Measurements from ENCODE around the gene PLA2G2E. TPM values are rescaled to one million over a fixed set of nuclear protein-coding genes. Genes with fewer than 3 reads are reported as not detected.

PLA2G2E gene
- total and polyA plus RNA-seq, 4 donors = not detected

DNA sequence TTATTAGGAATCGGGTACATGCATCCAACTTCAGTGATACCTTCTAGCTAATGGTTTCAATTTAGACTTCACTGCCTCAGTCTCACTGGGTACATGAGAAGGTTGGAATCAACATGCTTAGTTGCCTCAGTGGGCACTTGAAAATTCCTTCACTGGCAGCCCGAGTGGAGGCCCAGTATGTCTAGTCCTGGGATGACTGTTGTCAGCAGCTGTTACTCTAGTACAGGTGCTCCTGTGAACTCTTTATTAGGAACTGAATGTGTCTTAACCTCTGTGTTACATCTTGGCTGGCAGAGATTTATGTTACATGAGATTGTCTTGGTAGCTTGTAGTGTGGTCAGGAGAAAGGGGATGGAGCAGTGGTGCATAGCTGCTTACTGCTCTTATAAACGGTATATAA, 13.4 kb downstream of the PLA2G2E start:
- no peaks in the 10 kb centered on the region for H3K27me3 ChIP-seq (ENCODE audit: control insufficient read depth in 3 of 3, insufficient read depth in 3 of 3, low read length in 2 of 3)
- no peak overlapping the region for H3K9ac ChIP-seq (ENCODE audit: insufficient read depth in 1 of 2, low read length in 2 of 2)
- no peak overlapping the region for H3K27ac ChIP-seq (ENCODE audit: low read depth in 1 of 2, low read length in 1 of 2)
- no peak for DNase-seq
- ATAC-seq (ENCODE audit: insufficient read depth, low FRiP score) = no peak
- no peaks in the 10 kb centered on the region for H3K9me3 ChIP-seq (ENCODE audit: control insufficient read depth in 4 of 4, insufficient read depth in 3 of 4, low read length in 3 of 4)
- 91 to 99% methylated on average over 3 of the region's 3 CpGs for WGBS, 2 donors
- H3K4me3 ChIP-seq = no peak overlapping the region
- H3K4me1 ChIP-seq (ENCODE audit: control insufficient read depth in 5 of 5, insufficient read depth in 5 of 5, low read length in 5 of 5) = no peaks in the 10 kb centered on the region
- peaks cover 21 to 51% (median 31%) of the 10 kb centered on the region in 4 donors for H3K36me3 ChIP-seq (ENCODE audit: control insufficient read depth in 4 of 4, insufficient read depth in 4 of 4, low read length in 4 of 4)
- TF ChIP-seq CTCF (IDR thresholded peaks at IDR 0.05; ENCODE audit: control extremely low read depth, extremely low read depth) = no peak

GRCh38 chr1:19909392-19909791, 14.0 kb downstream of the PLA2G2E start:
- ATAC-seq (ENCODE audit: insufficient read depth, low FRiP score) = no peak
- 92% methylated on average over 5 of the region's 5 CpGs for WGBS, 2 donors
- no peak for TF ChIP-seq CTCF (IDR thresholded peaks at IDR 0.05; ENCODE audit: control extremely low read depth, extremely low read depth)

DNA sequence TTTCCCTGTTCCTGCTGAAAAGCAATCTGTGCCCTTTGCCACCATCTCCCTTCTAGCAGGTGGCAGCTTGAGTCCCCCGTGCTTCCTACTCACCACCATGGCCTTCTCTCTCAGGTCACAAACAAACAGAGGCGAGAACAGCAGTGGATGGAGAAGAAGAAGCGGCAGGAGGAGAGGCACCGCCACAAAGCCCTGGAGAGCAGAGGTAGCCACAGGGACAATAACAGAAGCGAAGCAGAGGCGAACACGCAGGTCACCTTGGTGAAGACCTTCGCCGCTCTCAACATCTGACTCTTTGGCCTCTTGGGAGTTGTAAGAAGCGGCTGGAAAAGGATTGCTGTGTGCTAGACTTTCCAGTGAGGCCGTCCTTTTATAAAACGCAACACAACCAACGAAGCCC, 16.0 kb downstream of the PLA2G2E start:
- no peaks in the 10 kb centered on the region for H3K27me3 ChIP-seq (ENCODE audit: control insufficient read depth in 3 of 3, insufficient read depth in 3 of 3, low read length in 2 of 3)
- H3K9ac ChIP-seq (ENCODE audit: insufficient read depth in 1 of 2, low read length in 2 of 2) = no peak overlapping the region
- no peaks in the 10 kb centered on the region for H3K9me3 ChIP-seq (ENCODE audit: control insufficient read depth in 4 of 4, insufficient read depth in 3 of 4, low read length in 3 of 4)
- peaks cover 21 to 40% (median 34%) of the 10 kb centered on the region in 4 donors for H3K36me3 ChIP-seq (ENCODE audit: control insufficient read depth in 4 of 4, insufficient read depth in 4 of 4, low read length in 4 of 4)
- no peak overlapping the region for H3K4me3 ChIP-seq
- no peak for DNase-seq
- H3K27ac ChIP-seq (ENCODE audit: low read depth in 1 of 2, low read length in 1 of 2) = no peak overlapping the region
- ATAC-seq (ENCODE audit: insufficient read depth, low FRiP score) = no peak
- WGBS, 2 donors = 96 to 97% methylated on average over 13 of the region's 13 CpGs
- no peaks in the 10 kb centered on the region for H3K4me1 ChIP-seq (ENCODE audit: control insufficient read depth in 5 of 5, insufficient read depth in 5 of 5, low read length in 5 of 5)
- TF ChIP-seq CTCF (IDR thresholded peaks at IDR 0.05; ENCODE audit: control extremely low read depth, extremely low read depth) = no peak

More at GRCh38 chr1:19909392-19909791, 14.0 kb downstream of the PLA2G2E start:
- no peak overlapping the region for H3K27ac ChIP-seq (ENCODE audit: low read depth in 1 of 2, low read length in 1 of 2)
- no peak for DNase-seq
- H3K27me3 ChIP-seq (ENCODE audit: control insufficient read depth in 3 of 3, insufficient read depth in 3 of 3, low read length in 2 of 3) = no peaks in the 10 kb centered on the region
- no peak overlapping the region for H3K4me3 ChIP-seq
- no peaks in the 10 kb centered on the region for H3K9me3 ChIP-seq (ENCODE audit: control insufficient read depth in 4 of 4, insufficient read depth in 3 of 4, low read length in 3 of 4)
- H3K36me3 ChIP-seq (ENCODE audit: control insufficient read depth in 4 of 4, insufficient read depth in 4 of 4, low read length in 4 of 4) = peaks cover 21 to 46% (median 34%) of the 10 kb centered on the region in 4 donors
- no peak overlapping the region for H3K9ac ChIP-seq (ENCODE audit: insufficient read depth in 1 of 2, low read length in 2 of 2)
- H3K4me1 ChIP-seq (ENCODE audit: control insufficient read depth in 5 of 5, insufficient read depth in 5 of 5, low read length in 5 of 5) = no peaks in the 10 kb centered on the region

DNA sequence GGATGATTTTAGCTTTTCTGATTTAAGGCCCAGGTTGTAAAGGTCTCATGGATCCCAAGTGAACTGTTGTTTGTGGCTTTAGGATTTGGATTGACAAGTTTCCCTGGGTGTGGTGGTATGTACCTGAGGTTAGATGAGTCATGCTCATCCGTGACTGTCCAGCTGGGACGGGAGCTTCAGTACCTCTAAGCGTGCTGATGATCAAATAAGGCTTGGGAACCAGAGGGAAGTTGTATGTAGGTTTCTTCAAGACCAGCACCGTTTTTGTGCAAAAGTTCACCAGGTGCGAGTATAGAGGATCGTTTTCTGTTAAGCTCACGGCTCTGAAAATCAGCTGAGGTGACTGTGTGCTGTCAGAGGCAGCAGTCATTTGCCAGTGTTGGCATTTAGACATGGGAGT, 19.8 kb downstream of the PLA2G2E start:
- H3K27ac ChIP-seq (ENCODE audit: low read depth in 1 of 2, low read length in 1 of 2) = no peak overlapping the region
- no peaks in the 10 kb centered on the region for H3K9me3 ChIP-seq (ENCODE audit: control insufficient read depth in 4 of 4, insufficient read depth in 3 of 4, low read length in 3 of 4)
- WGBS, 2 donors = 95 to 97% methylated on average over 7 of the region's 7 CpGs
- ATAC-seq (ENCODE audit: insufficient read depth, low FRiP score) (no peak), DNase-seq (no peak)
- no peak overlapping the region for H3K4me3 ChIP-seq
- H3K36me3 ChIP-seq (ENCODE audit: control insufficient read depth in 4 of 4, insufficient read depth in 4 of 4, low read length in 4 of 4) = peaks cover 19 to 38% (median 31%) of the 10 kb centered on the region in 4 donors
- TF ChIP-seq CTCF (IDR thresholded peaks at IDR 0.05; ENCODE audit: control extremely low read depth, extremely low read depth) = no peak
- no peaks in the 10 kb centered on the region for H3K4me1 ChIP-seq (ENCODE audit: control insufficient read depth in 5 of 5, insufficient read depth in 5 of 5, low read length in 5 of 5)
- no peak overlapping the region for H3K9ac ChIP-seq (ENCODE audit: insufficient read depth in 1 of 2, low read length in 2 of 2)
- H3K27me3 ChIP-seq (ENCODE audit: control insufficient read depth in 3 of 3, insufficient read depth in 3 of 3, low read length in 2 of 3) = no peaks in the 10 kb centered on the region
